SK-N-SH (cell line): ENCODE data around the gene CENATAC.

Source experiments
- FOXM1 ChIP-seq: IDR thresholded peaks from 2 replicates; pipeline ENCODE4 v1.4.0; 2012; ENCODE audit warnings: low read depth, mild to moderate bottlenecking
- NFIC ChIP-seq: IDR thresholded peaks from 2 replicates; pipeline ENCODE4 v1.4.0; 2012; ENCODE audit warnings: borderline replicate concordance
- POLR2AphosphoS5 ChIP-seq: IDR thresholded peaks from 2 replicates; pipeline ENCODE4 v1.6.1; 2012; ENCODE audit warnings: low read depth, low read length
- RAD21 ChIP-seq: IDR thresholded peaks from 2 replicates; pipeline ENCODE4 v1.6.1; 2012; ENCODE audit warnings: mild to moderate bottlenecking, low read length
- SMC3 ChIP-seq: IDR thresholded peaks from 2 replicates; pipeline ENCODE4 v1.6.1; 2012; ENCODE audit warnings: low read depth, low read length, improper control_type of control experiment
- TAF1 ChIP-seq: IDR thresholded peaks from 2 replicates; pipeline ENCODE4 v1.6.1; 2012; ENCODE audit warnings: low read depth, mild to moderate bottlenecking, low read length, moderate library complexity, borderline replicate concordance
- TCF12 ChIP-seq: IDR thresholded peaks from 2 replicates; pipeline ENCODE4 v1.4.0; 2012
- TEAD4 ChIP-seq: IDR thresholded peaks from 2 replicates; pipeline ENCODE4 v1.4.0; 2012; ENCODE audit warnings: mild to moderate bottlenecking, borderline replicate concordance; ENCODE audit not compliant: insufficient read depth
- TF ChIP-seq, protein P1 (sequence below): fragments of 200-600 bp; sonication (generic); IDR thresholded peaks from 2 replicates; pipeline ENCODE4 v1.6.1; 2017; ENCODE audit warnings: antibody characterized with exemption, mild to moderate bottlenecking, moderate library complexity

DNA sequence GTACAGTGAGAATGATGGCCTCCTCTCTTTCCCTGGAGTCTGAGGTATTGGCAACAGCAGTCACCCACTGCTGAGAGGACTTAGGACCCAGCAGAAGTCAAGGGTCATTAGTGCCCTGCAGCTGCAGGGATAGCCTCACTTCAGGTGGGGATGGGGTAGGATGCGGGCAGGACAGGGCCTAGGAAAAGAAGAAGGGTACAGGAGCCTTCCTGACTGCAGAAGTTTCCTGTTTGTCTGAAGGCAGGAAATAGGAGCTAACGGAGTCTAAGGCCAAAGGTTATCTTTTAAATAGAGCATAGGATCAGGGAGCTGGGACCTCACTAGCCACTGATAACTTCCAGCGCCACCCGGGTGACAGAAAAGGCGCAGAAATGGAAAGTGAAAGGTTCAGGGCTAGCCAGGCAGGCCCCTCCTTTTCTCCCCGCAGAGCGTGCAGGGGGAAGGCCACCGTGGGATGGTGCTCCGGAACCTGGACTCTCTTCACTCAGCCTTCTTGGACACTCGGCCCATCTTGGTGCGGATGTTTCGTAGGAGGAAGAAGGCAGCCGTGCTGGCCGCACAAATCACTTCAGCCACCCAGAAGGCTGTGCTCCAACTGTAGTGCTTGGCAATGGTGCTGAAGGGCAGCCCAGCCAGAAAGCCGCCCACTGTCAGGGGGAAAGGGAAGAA, 26.6 kb downstream of the CENATAC start:
- TF ChIP-seq FOXM1 (no peak), NFIC (no peak), RAD21 (no peak), TAF1 (no peak), SMC3 (no peak), TEAD4 (no peak), TCF12 (no peak), POLR2AphosphoS5 (no peak)
- TF ChIP-seq, protein P1, sequence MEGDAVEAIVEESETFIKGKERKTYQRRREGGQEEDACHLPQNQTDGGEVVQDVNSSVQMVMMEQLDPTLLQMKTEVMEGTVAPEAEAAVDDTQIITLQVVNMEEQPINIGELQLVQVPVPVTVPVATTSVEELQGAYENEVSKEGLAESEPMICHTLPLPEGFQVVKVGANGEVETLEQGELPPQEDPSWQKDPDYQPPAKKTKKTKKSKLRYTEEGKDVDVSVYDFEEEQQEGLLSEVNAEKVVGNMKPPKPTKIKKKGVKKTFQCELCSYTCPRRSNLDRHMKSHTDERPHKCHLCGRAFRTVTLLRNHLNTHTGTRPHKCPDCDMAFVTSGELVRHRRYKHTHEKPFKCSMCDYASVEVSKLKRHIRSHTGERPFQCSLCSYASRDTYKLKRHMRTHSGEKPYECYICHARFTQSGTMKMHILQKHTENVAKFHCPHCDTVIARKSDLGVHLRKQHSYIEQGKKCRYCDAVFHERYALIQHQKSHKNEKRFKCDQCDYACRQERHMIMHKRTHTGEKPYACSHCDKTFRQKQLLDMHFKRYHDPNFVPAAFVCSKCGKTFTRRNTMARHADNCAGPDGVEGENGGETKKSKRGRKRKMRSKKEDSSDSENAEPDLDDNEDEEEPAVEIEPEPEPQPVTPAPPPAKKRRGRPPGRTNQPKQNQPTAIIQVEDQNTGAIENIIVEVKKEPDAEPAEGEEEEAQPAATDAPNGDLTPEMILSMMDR, result no peak
